H1 (cell line): ENCODE results near the gene MT1G. TPM values are rescaled to one million over a fixed set of nuclear protein-coding genes. Genes with fewer than 3 reads are reported as not detected.

Experiments used
- EZH2 ChIP-seq: fragments of 200-600 bp; sonication (generic); IDR thresholded peaks from 2 replicates; pipeline ENCODE4 v1.7.1; 2012; ENCODE audit warnings: low read depth, mild to moderate bottlenecking, moderate library complexity, low read length, inconsistent platforms; ENCODE audit not compliant: severe bottlenecking
- MAX ChIP-seq: IDR thresholded peaks from 2 replicates; pipeline ENCODE4 v1.6.1; 2012; ENCODE audit warnings: inconsistent platforms
- polyA plus RNA-seq, 7 experiments: library from polyadenylated mRNA; depleted of rRNA in 3 of 7; stranded (reverse) in 5 of 7; unstranded in 2 of 7; fragments of >200 nt in 5 of 7; fragments of 200-250 nt in 2 of 7; gene quantifications; 1 replicate in 5 of 7; 2 replicates in 1 of 7; 4 replicates in 1 of 7; pipeline versions ENCODE4 v1.2.1 to v1.2.3, GENCODE V29; 2011 to 2013; ENCODE audit warnings: missing spikeins in 2 of 7, mixed read lengths in 2 of 7
- total RNA-seq: library from RNA; stranded (reverse); fragmentation: NEBNext Ultra II Directional; extraction: Animal tissue kit (Norgen Biotek cat#: 25700); gene quantifications from 2 replicates; pipeline ENCODE4 v1.2.1, GENCODE V29; 2021

MT1G gene
- total and polyA plus RNA-seq, 2 of the 8 experiments (the other 6 are each of a cell fraction or from before 2014, with no cell fraction given): 17.7 to 515 TPM

- peak; percentile 75 for TF ChIP-seq EZH2
- TF ChIP-seq MAX: peak; percentile 67
Measured at GRCh38 chr16:56662357-56663354, 5.2 kb downstream of the MT1G start (continued).
